MM.1S (cell line): ENCODE data around the gene PES1.

ENCODE experiments used
- EZH2 ChIP-seq: fragments of 300-600 bp; sonication (generic); optimal IDR thresholded peaks from 2 replicates; pipeline ENCODE3; 2017; ENCODE audit warnings: low read depth, mild to moderate bottlenecking, antibody characterized with exemption, low read length, mixed read lengths
- EZH2phosphoT487 ChIP-seq: fragments of 300-600 bp; sonication (generic); IDR thresholded peaks from 2 replicates; pipeline ENCODE4 v1.6.1; 2018; ENCODE audit warnings: antibody characterized with exemption, low read length
- TF ChIP-seq, protein P1 (sequence below): fragments of 300-600 bp; sonication (generic); IDR thresholded peaks from 2 replicates; pipeline ENCODE4 v1.5.1; 2016; ENCODE audit warnings: antibody characterized with exemption, low read length, mixed read lengths

DNA sequence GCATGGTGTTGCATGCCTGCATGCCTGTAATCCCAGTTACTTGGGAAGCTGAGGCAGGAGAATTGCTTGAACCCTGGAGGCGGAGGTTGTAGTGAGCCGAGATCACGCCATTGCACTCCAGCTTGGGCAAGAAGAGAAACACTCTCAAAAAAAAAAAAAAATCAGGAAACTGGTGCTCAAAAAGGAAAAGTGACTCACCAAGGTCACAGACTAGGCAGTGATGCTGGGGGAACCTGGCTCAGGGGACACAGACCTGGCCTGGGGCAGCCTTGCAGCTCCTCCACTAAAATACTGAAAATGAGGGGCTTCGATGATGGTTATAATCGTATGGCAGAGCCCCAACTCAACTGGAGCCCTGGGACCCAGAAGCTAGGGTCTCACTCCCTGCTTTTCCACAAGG, 35.8 kb upstream of the PES1 start:
- TF ChIP-seq EZH2 (no peak), EZH2phosphoT487 (no peak)
- TF ChIP-seq, protein P1, sequence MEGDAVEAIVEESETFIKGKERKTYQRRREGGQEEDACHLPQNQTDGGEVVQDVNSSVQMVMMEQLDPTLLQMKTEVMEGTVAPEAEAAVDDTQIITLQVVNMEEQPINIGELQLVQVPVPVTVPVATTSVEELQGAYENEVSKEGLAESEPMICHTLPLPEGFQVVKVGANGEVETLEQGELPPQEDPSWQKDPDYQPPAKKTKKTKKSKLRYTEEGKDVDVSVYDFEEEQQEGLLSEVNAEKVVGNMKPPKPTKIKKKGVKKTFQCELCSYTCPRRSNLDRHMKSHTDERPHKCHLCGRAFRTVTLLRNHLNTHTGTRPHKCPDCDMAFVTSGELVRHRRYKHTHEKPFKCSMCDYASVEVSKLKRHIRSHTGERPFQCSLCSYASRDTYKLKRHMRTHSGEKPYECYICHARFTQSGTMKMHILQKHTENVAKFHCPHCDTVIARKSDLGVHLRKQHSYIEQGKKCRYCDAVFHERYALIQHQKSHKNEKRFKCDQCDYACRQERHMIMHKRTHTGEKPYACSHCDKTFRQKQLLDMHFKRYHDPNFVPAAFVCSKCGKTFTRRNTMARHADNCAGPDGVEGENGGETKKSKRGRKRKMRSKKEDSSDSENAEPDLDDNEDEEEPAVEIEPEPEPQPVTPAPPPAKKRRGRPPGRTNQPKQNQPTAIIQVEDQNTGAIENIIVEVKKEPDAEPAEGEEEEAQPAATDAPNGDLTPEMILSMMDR = no peak
